ENCODE measurements around the gene YES1. TPM values are rescaled to one million over a fixed set of nuclear protein-coding genes. Genes with fewer than 3 reads are reported as not detected.

Gene YES1
- total and polyA plus RNA-seq, 8 donors = 10.7 to 35.2 (median 29.2) TPM

- H3K27me3 ChIP-seq = no peaks in the 10 kb centered on the region
- FAIRE-seq (no peak), DNase-seq (no peak), ATAC-seq (peak in 1 of 4 donors; percentile 32)
- H3K27ac ChIP-seq = no peak overlapping the region
- no peaks in the 10 kb centered on the region for H3K9me3 ChIP-seq
- H3K4me3 ChIP-seq = no peak overlapping the region
- WGBS, 2 donors = 48 to 60% methylated on average over 1 of the region's 1 CpG
- intact Hi-C loops (cut with DNase I) = no loop called here
- H3K4me1 ChIP-seq = peaks cover 0 to 11% (median 8%) of the 10 kb centered on the region in 3 donors
- no peak for TF ChIP-seq CTCF (IDR thresholded peaks at IDR 0.05)
- H3K36me3 ChIP-seq = no peaks in the 10 kb centered on the region
Observed at GRCh38 chr18:774811-775210, 37.2 kb downstream of the YES1 start.

GRCh38 chr18:773980-774624 is 37.9 kb downstream of the YES1 start:
- H3K36me3 ChIP-seq = no peaks in the 10 kb centered on the region
- intact Hi-C loops (cut with DNase I) = no loop called here
- FAIRE-seq (no peak), ATAC-seq (no peak), DNase-seq (no peak)
- no peak overlapping the region for H3K4me3 ChIP-seq
- 96 to 98% methylated on average over 14 of the region's 14 CpGs for WGBS, 2 donors
- H3K4me1 ChIP-seq = peaks cover 0 to 11% (median 8%) of the 10 kb centered on the region in 3 donors
- no peak overlapping the region for H3K27ac ChIP-seq
- no peaks in the 10 kb centered on the region for H3K27me3 ChIP-seq
- no peak for TF ChIP-seq CTCF (IDR thresholded peaks at IDR 0.05)
- H3K9me3 ChIP-seq = no peaks in the 10 kb centered on the region

GRCh38 chr18:770583-770961 is 41.5 kb downstream of the YES1 start:
- ATAC-seq (no peak), DNase-seq (no peak), FAIRE-seq (no peak)
- Histone ChIP-seq H3K4me1 (no peaks in the 10 kb centered on the region), H3K27me3 (no peaks in the 10 kb centered on the region), H3K4me3 (no peak overlapping the region), H3K36me3 (no peaks in the 10 kb centered on the region), H3K27ac (no peak overlapping the region), H3K9me3 (no peaks in the 10 kb centered on the region)
- TF ChIP-seq CTCF (IDR thresholded peaks at IDR 0.05) = no peak
- intact Hi-C loops (cut with DNase I) = no loop called here

- Histone ChIP-seq H3K4me3 (no peak overlapping the region), H3K27me3 (no peaks in the 10 kb centered on the region), H3K4me1 (peaks cover 0 to 4% (median 1%) of the 10 kb centered on the region in 3 donors), H3K27ac (no peak overlapping the region), H3K36me3 (no peaks in the 10 kb centered on the region), H3K9me3 (no peaks in the 10 kb centered on the region)
- no peak for TF ChIP-seq CTCF (IDR thresholded peaks at IDR 0.05)
- intact Hi-C loops (cut with DNase I) = no loop called here
- DNase-seq (no peak), FAIRE-seq (no peak), ATAC-seq (no peak)
- WGBS, 2 donors = 98 to 100% methylated on average over 1 of the region's 1 CpG
Observed at GRCh38 chr18:767961-768360, 44.1 kb downstream of the YES1 start.

GRCh38 chr18:767084-767882 is 44.8 kb downstream of the YES1 start:
- ATAC-seq (no peak), DNase-seq (no peak), FAIRE-seq (no peak)
- no peak for TF ChIP-seq CTCF (IDR thresholded peaks at IDR 0.05)
- 96 to 97% methylated on average over 12 of the region's 12 CpGs for WGBS, 2 donors
- no peak overlapping the region for H3K4me3 ChIP-seq
- intact Hi-C loops (cut with DNase I) = no loop called here
- H3K27me3 ChIP-seq = no peaks in the 10 kb centered on the region
- no peaks in the 10 kb centered on the region for H3K9me3 ChIP-seq
- no peaks in the 10 kb centered on the region for H3K36me3 ChIP-seq
- H3K27ac ChIP-seq = no peak overlapping the region
- peaks cover 0 to 9% (median 4%) of the 10 kb centered on the region in 3 donors for H3K4me1 ChIP-seq
